GM18505 (cell line): Measurements from ENCODE around the gene PIP5K1B.

Source experiments
- ATAC-seq: cut with Tn5 transposase; IDR thresholded peaks from one replicate; pipeline ENCODE4 v1.9.1; 2021; ENCODE audit not compliant: unreplicated experiment
- POLR2A ChIP-seq: IDR thresholded peaks from 4 replicates; pipeline ENCODE4 v1.6.1; 2011; ENCODE audit warnings: borderline replicate concordance; ENCODE audit not compliant: insufficient read depth, insufficient read length; ENCODE audit errors: extremely low read depth

Gene PIP5K1B

DNA sequence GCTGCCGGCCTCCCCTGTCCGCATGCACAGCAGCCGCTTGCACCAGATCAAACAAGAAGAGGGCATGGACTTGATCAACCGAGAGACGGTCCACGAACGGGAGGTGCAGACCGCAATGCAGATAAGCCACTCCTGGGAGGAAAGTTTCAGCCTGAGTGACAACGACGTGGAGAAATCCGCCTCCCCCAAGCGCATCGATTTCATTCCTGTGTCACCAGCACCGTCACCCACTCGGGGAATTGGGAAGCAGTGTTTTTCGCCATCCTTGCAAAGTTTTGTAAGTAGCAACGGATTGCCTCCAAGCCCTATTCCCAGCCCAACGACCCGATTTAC, 75.3 kb downstream of the PIP5K1B start:
- TF ChIP-seq POLR2A, result no peak
- no peak for ATAC-seq

DNA sequence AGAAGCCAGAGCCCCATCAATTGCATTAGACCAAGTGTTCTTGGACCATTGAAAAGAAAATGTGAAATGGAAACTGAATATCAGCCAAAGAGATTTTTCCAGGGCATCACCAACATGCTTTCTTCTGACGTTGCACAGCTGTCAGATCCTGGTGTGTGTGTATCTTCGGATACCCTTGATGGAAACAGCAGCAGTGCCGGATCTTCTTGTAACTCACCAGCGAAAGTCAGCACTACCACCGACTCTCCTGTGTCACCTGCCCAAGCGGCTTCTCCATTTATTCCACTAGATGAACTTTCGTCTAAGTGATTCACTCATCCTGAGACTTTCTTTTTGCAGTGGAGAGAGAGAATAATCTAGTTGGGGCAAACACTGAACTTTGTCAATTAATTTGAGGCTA, 75.7 kb downstream of the PIP5K1B start:
- no peak for ATAC-seq
- no peak for TF ChIP-seq POLR2A

DNA sequence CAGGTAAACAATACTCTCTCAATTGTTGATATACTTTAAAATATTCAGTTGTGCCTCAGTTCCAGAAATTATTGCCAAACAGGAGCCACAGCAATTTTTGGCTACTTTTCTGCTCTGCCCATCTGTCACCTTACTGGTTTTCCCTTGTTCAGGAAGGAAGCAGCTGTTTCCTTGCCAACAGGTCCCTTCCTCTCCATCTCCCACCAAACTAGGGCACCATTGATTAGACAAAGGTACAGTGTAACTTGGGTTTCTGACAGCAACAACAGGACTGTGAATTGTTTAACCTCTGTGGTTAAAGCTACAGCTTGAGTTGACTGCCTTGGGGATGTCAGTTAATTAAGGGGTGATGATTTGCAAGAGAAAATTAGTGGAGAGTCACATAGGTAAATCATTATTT, 76.9 kb downstream of the PIP5K1B start:
- no peak for ATAC-seq
- no peak for TF ChIP-seq POLR2A

DNA sequence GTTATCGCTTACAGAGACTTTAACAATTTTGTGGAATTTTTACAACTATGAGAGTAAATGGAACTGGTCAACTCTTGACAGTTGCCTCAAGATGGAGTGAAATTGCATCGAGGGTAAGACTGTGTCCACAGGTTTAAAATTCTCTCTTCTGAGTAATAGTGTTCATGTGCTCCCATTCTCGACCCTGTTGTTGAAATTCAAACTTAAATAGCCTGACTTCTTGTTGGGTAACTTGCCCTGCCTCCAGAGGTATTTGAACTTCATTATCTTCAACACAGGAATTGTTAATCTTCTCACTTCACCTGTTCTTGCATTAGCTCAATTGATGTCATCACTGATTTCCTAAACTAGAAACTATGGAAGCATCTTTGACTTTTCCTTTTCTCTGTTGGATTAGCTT, 77.5 kb downstream of the PIP5K1B start:
- no peak for ATAC-seq
- TF ChIP-seq POLR2A, result no peak

DNA sequence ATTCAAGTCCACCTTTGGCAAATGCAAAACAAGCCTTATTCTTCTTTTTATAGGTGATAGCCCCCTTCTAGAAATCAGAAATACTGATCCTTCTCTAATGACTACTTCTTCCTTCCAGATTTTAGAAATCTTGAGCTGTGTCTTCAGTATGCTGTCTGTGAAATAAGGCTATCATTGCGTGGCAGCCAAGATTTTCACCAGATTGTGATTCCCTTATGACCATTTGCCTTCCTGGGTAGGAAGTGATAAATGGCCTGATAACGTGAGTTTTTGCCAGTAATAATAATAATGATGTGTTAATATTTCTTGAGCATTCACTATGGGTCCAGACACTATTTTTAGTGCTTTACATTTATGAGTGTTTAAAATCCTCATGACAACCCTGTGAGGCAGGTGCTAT, 80.9 kb downstream of the PIP5K1B start:
- ATAC-seq, result no peak
- no peak for TF ChIP-seq POLR2A

DNA sequence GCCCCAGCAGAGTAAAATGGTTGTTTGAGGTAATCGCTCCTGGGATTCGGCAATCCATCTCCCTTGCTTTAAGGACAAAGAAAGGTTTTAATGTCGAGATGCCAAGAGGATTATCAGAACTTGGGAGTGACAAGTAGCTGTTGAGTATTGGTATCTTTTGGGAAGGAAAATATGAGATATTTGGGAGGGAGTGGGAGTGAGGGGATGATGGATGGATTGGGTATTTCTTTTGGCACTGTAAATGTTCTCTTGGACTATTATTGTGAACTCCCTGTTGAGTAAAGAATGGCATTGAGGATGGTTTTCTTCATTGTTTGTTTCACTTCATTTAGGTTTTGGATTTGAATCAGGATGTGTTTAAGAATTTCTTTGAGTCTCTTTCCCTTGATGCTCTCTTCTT, 86.1 kb downstream of the PIP5K1B start:
- TF ChIP-seq POLR2A, result no peak
- ATAC-seq, result no peak

DNA sequence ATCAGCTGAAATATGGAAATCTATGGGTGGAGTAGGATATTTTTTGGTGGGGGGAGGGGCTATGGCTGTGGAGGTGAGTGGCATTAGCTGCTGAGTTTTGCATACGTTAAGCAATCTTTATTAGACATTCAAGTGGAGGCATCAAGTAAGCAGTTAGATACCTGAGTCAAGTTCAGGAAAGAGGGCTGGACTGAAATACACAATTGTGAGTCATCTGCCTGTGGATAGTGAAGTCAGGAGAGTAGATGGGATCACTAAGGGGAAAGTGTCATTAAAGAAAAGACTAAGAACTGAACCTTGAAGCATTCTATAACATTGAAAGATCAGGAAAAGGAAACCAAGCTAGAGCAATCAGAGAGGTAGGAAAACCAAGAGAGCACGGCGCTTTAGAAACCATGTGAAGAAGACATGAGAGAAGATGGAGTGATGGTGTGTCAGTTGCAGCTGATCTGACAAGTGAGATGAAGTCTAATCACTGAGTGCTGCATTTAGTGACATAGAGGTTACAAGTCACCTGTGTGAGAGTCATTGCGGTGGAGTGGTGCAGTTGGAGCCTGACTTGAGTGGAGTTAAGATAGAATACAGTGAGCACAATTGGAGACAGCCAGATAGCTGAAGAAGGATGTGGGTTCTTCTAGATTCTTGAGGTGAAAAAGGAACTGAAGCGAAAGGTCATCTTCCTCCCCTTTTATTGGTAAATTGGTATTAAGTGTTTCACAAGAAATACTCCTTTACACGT, 88.7 kb downstream of the PIP5K1B start:
- TF ChIP-seq POLR2A, result no peak
- ATAC-seq, result peak; percentile 54

DNA sequence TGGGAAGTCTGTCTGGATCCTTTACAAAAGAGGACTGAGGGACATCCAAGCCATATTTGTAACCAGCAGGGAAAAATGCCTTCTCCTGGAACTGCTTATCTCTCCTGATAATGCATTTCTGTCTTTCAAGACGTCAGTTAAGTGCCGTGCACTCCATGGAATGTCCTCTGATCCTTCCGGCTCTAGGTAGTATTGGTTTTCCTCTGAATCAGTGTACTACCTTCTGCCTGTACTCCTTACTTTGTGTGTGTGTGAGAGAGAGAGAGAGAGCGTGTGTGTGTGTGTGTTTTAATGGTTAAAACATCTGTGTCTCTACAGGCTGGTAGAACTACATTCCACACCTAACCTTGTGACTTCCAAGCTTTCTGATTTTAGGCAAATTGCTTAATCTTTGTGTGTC, 89.9 kb downstream of the PIP5K1B start:
- no peak for TF ChIP-seq POLR2A
- no peak for ATAC-seq

DNA sequence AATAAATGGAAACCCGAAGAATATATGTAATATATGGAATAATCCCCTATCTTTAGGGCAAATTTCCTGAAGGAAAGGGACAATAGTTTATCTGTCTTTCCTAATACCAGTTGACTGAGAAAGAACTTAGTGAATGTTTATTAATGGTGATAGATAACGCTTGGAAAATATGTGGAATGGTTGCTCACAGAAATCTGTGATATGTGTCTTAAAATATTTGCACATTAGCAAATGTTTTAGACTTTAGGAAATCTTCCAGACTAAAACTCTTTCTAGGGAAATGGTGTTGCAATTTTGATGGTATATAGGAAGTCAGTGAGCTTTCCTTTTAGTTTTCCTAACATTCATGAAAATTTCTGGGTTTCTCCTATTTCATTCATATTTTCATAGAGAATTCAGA, 90.4 kb downstream of the PIP5K1B start:
- TF ChIP-seq POLR2A, result no peak
- ATAC-seq, result no peak

DNA sequence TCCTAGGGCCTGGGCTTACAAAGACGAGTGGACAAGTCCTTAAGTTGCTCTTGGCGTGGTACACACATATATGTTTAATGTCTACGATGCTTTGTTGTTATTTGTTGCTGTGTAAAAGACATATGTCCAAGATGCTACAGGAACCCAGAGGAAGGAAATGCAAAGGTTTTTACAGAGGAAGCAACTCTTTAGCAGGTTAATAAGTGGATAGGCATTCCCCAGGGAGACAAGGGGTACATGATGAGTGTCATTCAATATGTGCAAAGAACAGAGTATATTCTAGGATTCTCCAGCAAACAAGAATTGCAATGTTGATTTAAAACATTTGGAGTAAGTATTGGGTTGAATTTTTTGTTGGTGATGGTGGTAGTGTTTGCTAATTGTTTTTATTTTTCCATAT, 92.1 kb downstream of the PIP5K1B start:
- no peak for TF ChIP-seq POLR2A
- no peak for ATAC-seq

DNA sequence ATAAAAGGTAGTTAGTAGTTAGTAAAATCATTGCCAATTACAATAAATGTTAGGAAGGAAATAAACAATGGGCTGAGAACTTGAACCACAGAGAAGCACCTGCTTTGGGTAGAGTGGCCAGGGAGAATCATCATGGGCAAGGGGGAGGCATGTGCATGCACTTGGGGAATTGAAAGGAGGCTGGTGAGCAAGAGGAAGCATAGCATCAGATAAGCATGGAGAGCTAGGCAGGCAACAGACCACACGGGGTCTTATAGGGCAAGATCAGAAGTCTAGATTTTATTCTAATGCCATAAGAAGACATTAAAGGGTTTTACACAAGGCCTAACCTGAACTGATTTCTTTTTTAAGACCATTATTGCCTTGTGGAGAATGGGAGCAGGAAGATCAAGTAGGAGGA, 93.4 kb downstream of the PIP5K1B start:
- no peak for ATAC-seq
- TF ChIP-seq POLR2A, result no peak

DNA sequence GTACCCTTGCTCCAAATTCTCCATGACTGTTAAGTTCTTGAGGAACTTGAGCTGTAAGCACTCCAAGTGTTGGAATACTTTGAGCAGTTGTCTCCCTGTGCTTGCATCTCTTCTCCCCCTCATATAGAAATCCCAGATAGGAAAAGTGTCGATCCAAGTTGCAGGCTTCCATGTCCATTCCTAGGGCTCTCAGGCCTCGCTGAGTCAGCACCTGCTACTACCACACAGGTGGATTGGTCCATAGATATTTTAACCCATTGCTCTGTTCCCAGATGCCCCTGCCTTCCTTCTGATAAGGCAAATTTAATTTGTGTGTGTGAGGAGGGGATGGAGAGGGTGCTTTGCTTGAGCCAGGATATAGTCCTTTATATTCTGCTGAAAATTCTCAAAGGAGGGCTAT, 95.8 kb downstream of the PIP5K1B start:
- no peak for TF ChIP-seq POLR2A
- no peak for ATAC-seq

DNA sequence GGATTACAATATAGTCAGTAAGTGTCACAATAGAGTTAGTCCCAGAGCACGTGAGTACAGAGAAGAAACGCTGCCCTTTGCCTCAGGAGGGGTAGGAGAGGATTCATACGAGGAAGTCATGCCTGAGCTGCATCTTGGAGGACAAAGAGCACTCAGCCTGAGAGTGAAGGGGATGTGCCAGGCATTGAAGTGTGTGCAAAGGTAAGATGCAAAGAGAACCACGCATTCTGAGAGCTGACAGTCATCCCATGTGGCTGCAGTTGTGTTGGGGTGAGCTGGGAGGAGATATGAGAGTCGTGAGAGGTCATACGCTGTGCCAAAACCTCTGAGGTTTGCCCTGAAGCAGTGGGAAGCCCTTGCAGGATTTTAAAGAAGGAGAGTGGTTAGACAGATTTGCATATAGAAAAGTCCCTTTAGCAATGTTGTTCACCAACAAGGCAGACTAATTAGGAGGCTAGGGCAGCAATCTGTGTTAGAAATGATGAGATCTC, 97.5 kb downstream of the PIP5K1B start:
- peak; percentile 99 for ATAC-seq
- TF ChIP-seq POLR2A, result peak; percentile 41

DNA sequence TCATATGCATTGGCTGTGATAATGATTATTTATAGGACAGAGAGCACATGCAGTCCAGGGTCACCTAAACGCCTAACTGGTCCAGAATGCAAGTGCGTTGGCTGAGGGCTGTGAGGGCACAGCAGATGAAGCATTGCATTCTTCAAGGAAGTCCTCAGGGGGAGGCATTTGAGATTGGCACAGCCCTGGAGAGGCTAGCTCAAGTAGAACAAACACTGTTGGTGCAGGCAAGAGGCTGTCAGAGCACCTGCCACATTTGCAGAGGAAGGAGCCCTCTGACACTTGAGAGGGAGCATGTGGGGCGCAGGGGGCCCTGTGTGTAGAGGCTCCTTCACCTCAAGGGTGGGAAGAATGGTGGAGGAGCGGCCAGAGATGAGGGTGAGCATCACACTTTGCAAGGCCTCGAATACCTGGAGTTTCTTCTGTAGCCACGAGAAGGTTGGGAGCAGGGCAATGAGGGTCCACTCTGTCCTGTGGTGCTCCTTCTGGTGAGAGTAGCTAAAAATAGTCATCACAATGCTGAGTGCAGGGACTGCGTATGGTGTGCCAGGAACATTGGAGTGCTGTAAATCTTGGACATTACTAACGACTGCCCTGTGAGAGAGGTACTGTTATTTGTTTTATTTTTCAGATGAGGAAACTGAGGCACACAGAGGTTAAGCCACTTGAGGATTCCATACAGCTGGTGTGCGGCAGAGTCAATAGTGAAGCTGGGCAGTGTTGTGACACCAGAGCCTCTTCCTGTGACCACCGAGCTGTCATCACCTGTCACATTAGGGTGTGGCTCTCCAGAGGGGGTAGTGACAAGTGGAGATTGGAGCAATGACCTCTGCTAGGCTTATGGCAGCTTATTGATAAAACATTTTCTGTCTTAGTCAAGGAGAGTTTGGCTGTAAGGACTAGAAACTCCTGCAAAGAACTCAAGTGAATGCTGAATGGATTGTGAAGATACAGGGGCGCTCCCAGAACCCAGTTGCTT, 100.2 kb downstream of the PIP5K1B start:
- no peak for TF ChIP-seq POLR2A
- no peak for ATAC-seq
